Measurements from ENCODE around the gene AADACL4.
"Not testable (repeated sequence)": the region's sequence is repeated elsewhere in the genome, so short reads cannot be mapped to it uniquely, and the experiment has no call there.

Gene AADACL4

GRCh38 chr1:12709091-12709491, 65.2 kb downstream of the AADACL4 start:
- no peak for DNase-seq

DNA sequence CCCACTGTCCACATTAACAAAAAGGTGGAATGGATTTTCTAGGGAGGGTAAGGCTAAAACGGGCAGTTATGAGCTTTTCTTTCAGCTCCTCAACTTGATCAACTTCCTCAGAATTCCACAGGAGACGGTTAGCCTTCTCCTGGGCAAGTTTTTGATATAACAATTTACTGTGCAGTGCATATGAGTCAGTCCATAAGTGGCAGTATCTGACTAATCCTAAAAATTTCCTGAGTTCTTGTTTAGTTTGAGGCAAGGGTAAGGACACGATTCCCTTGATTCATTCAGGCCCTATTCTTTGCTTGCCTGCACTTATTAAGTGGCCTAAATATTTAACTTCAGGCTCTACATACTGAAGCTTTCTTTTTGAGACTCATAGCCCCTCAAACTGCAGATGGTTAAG, 65.8 kb downstream of the AADACL4 start:
- DNase-seq, result no peak

DNA sequence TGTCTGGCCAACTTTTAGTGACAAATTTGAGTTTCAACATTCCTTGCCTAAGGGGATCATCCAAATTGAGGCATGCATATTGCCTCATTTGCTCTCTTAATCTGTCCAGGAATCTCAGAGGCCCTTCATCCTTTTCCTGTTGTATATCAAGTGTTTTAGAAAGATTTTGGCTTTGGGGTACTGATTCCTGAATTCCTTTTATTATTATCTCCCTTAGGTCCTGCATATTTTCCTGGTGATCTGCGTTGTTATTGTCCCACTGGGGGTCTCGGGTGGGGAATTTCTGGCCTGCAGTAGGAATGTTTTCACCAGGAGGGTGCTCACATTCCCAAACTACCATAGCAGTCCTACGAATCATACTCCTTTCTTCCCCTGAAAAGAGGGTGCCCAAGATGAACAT, 67.7 kb downstream of the AADACL4 start:
- DNase-seq, result no peak

GRCh38 chr1:12712076-12712475, 68.2 kb downstream of the AADACL4 start:
- no peak for DNase-seq

DNA sequence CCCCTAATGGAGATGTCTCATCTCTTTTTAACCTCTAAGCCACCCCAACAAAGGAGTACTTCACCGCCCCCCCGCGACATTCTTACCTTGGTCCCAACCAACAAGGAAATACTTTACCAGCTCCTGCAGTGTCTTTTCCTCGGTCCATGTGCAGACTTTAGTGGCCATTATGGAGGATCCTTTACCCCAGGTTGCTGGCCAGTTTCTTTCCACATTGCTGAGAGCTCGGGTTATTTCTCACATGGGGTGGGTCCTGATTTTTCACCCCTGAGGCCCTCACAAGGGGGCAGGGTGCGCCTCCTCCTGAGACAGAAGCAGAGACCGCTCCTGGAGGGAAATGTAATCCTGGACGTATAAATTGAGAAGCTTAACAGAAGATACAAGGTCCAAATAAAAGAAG, 69.0 kb downstream of the AADACL4 start:
- no peak for DNase-seq

- not testable (repeated sequence) for DNase-seq
Observed at GRCh38 chr1:12713651-12714050, 69.8 kb downstream of the AADACL4 start.

DNA sequence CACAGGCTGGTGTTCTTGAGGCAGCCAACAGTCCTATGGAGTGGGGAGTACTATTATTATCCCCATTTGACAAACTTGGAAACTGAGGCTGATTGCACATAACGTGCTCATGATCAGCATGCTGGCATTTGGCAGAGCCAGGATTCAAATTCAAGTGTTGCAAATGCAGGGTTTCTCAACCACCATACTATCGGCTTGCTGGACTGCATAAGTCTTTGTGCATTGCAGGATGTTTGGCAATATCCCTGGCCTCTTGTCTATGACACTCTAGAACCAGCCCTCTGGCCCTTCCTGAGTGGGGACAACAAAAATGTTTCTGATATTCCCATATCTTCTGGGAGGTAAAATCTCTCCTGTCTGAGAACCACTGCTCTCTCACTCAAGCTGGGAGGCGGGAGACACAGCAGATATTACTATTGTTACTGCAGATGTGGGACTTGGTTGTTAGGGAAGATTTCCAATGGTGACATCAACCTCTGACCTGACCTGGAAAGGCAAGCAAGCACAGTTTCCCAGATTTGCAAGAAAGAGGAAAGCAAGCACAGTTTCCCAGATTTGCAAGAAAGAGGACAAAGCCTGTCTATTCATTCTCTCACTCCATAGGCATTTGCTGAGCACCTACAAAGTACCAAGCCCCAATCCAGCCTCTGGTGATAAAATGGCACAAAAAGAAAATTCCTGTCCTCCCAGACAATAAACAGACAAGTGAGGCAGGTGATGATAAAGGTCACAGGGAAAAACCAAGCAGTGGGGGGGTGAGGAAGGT, 71.0 kb downstream of the AADACL4 start:
- DNase-seq, result no peak

DNA sequence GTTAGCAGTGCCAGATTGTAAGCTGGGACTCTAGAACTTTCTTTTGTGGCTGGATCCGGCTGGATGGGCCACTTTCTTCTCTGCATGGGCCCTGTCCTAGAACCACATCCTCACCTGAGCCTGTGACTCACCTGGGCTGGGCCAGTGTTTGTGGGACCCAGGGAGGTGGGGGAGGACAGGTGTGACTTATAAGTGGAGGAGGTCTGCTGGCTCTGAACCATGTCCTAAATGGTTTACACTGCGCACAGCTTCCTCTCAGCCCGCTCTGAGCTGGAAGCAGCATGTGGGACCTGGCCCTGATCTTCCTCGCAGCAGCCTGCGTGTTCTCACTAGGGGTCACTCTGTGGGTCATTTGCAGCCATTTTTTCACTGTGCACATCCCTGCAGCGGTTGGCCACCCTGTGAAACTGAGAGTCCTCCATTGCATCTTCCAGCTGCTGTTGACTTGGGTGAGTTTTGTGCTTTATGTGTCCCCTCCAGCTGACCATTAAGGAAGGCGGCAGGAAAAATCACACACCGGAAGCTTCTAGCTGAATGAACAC, 72.1 kb downstream of the AADACL4 start, which contains the start of gene AADACL3:
TSS of gene AADACL3 (plus strand) at position 215 of the 542 bp plus-strand sequence. CDS start at position 282, 67 bp downstream.
- DNase-seq, result no peak
